ENCODE data around the gene GSTP1. TPM values are rescaled to one million over a fixed set of nuclear protein-coding genes. Genes with fewer than 3 reads are reported as not detected.

Gene GSTP1
- total and polyA plus RNA-seq, 9 of the 15 experiments (the other 6 are each of a cell fraction or from before 2014, with no cell fraction given) = 592 to 2,150 (median 1,204) TPM

DNA sequence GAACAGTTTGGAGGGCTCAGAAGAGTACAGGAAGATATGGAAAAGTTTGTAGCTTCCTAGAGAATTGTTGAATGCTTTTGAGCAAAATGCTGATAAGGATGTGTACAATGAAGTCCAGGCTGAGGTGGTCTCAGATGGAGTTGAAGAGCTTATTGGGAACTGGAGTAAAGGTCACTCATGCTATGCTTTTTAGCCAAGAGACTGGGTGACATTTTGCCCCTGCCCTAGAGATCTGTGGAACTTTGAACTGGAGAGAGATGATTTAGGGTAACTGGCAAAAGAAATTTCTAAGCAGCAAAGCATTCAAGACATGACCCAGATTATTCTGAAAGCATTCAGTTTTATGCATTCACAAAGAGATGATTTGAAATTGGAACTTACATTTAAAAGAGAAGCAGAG lies 32.5 kb upstream of the GSTP1 start:
- FAIRE-seq (no peak), DNase-seq (ENCODE audit: extremely low read depth in 1 of 4, low spot score in 3 of 4) (no peak), ATAC-seq (no peak)
- Histone ChIP-seq H3K4me2 (ENCODE audit: insufficient read depth, low read length) (no peak overlapping the region), H4K20me1 (replicated peaks; ENCODE audit: control insufficient read depth, insufficient read depth, low read length) (no peaks in the 10 kb centered on the region), H3K4me1 (replicated peaks in 1 of 2; ENCODE audit: control insufficient read depth in 2 of 2, insufficient read depth in 2 of 2, low read length in 2 of 2) (no peaks in the 10 kb centered on the region; a peak in 1 of 5 replicates), H3K27ac (ENCODE audit: extremely low read depth, low read depth, low read length) (no peak overlapping the region), H3K9me1 (ENCODE audit: control insufficient read depth, insufficient read depth, low read length) (no peaks in the 10 kb centered on the region), H3K9me3 (replicated peaks; ENCODE audit: control insufficient read depth, insufficient read depth, low read depth, low read length) (no peaks in the 10 kb centered on the region; the same call in 1 of the 2 replicates), H2AFZ (ENCODE audit: low read depth, low read length) (no peak overlapping the region), H3K4me3 (no peak overlapping the region), H3K36me3 (ENCODE audit: control insufficient read depth, insufficient read depth, low read length) (no peaks in the 10 kb centered on the region), H3K27me3 (ENCODE audit: control insufficient read depth in 2 of 2, insufficient read depth in 2 of 2, low read length in 2 of 2) (no peaks in the 10 kb centered on the region), H3K79me2 (ENCODE audit: control insufficient read depth, insufficient read depth, low read length) (no peaks in the 10 kb centered on the region), H3K9ac (ENCODE audit: insufficient read depth in 1 of 2, low read depth in 2 of 2, low read length in 2 of 2) (no peak overlapping the region)
- intact Hi-C loops (cut with micrococcal nuclease) (no loop called here), in situ Hi-C loops (cut with MboI) (no loop called here)
- BruUV-seq (replicated peaks) = no TSS peak
- ChIA-PET CTCF (ENCODE audit: low intra/inter-chr PET ratio) (no interaction called here), POLR2A (no interaction called here)
- TF ChIP-seq ZNF766 (CRISPR knock-in tag; conservative IDR thresholded peaks at IDR 0.05) = no peak
- no peak for TF ChIP-seq ZBTB11 (CRISPR knock-in tag; IDR thresholded peaks at IDR 0.05)
- TF ChIP-seq POLR2G (IDR thresholded peaks at IDR 0.05; ENCODE audit: low read depth, low read length) = no peak
- TF ChIP-seq SMC3 (conservative IDR thresholded peaks at IDR 0.05; ENCODE audit: insufficient read depth, low read depth, low read length) = no peak
- TF ChIP-seq MEF2A (IDR thresholded peaks at IDR 0.05; ENCODE audit: control insufficient read depth, low read depth, low read length) = no peak
- no peak for TF ChIP-seq GATA2 (CRISPR knock-in tag; IDR thresholded peaks at IDR 0.05)
- no peak for TF ChIP-seq ZNF143 (CRISPR knock-in tag; IDR thresholded peaks at IDR 0.05)
- no peak for TF ChIP-seq SAP30 (IDR thresholded peaks at IDR 0.05; ENCODE audit: borderline replicate concordance, insufficient read depth, low read depth, low read length, poor library complexity, severe bottlenecking)
- no peak for TF ChIP-seq ZNF274 (IDR thresholded peaks at IDR 0.05; ENCODE audit: borderline replicate concordance, low read depth, low read length)
- TF ChIP-seq ETS1 (conservative IDR thresholded peaks at IDR 0.05; ENCODE audit: control insufficient read depth, low read depth, low read length) = no peak
- TF ChIP-seq NCOA6 (IDR thresholded peaks at IDR 0.05) = no peak
- no peak for TF ChIP-seq PHF21A (IDR thresholded peaks at IDR 0.05; ENCODE audit: borderline replicate concordance, low read depth)
- TF ChIP-seq, protein P1, sequence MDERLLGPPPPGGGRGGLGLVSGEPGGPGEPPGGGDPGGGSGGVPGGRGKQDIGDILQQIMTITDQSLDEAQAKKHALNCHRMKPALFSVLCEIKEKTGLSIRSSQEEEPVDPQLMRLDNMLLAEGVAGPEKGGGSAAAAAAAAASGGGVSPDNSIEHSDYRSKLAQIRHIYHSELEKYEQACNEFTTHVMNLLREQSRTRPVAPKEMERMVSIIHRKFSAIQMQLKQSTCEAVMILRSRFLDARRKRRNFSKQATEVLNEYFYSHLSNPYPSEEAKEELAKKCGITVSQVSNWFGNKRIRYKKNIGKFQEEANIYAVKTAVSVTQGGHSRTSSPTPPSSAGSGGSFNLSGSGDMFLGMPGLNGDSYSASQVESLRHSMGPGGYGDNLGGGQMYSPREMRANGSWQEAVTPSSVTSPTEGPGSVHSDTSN (CRISPR knock-in tag; IDR thresholded peaks at IDR 0.05; ENCODE audit: low read depth) = no peak
- TF ChIP-seq, protein P1 (tag; conservative IDR thresholded peaks at IDR 0.05; ENCODE audit: low read depth) = no peak
